Lower lobe of right lung (tissue), 2 donors: ENCODE measurements around the gene S1PR1. TPM values are rescaled to one million over a fixed set of nuclear protein-coding genes. Genes with fewer than 3 reads are reported as not detected.

Source experiments
- ATAC-seq, 2 donors: fragments of 200-7000 bp; cut with Tn5 transposase; one replicate each; pipeline ENCODE4 v1.9.1; 2020 to 2022; ENCODE audit warnings: mild to moderate bottlenecking in 2 of 2, moderate library complexity in 2 of 2
- DNase-seq: peaks from one replicate; pipeline ENCODE4 v3.0.0-alpha.2; 2020
- H3K27ac ChIP-seq: fragments of 200-600 bp; one replicate; pipeline ENCODE4 v1.8.0; 2022
- H3K27me3 ChIP-seq: fragments of 200-600 bp; one replicate; pipeline ENCODE4 v1.8.0; 2022; ENCODE audit warnings: low read depth
- H3K36me3 ChIP-seq: fragments of 200-600 bp; one replicate; pipeline ENCODE4 v1.8.0; 2022; ENCODE audit warnings: mild to moderate bottlenecking
- H3K4me1 ChIP-seq: fragments of 200-600 bp; one replicate; pipeline ENCODE4 v1.8.0; 2022
- H3K4me3 ChIP-seq: fragments of 200-600 bp; one replicate; pipeline ENCODE4 v1.8.0; 2022; ENCODE audit warnings: mild to moderate bottlenecking
- H3K9me3 ChIP-seq: fragments of 200-600 bp; one replicate; pipeline ENCODE4 v1.8.0; 2022
- CTCF ChIP-seq: fragments of 200-600 bp; IDR thresholded peaks from one replicate; pipeline ENCODE4 v1.8.0; 2022; ENCODE audit warnings: antibody characterized with exemption, mild to moderate bottlenecking
- intact Hi-C: fragments of 100-400 bp; cut with DNase I; formaldehyde crosslinking; loops from one replicate; pipeline ENCODE4 v1.11.0; 2022
- total RNA-seq: library from RNA; stranded (reverse); fragmentation: NEBNext Ultra II Directional; extraction: Animal tissue kit (Norgen Biotek cat#: 25700); gene quantifications from one replicate; pipeline ENCODE4 v1.2.1, GENCODE V29; 2021
- donor health status: DM: no; HTN: yes; CAD: no; lungs with severe emphysema.

Gene S1PR1
- total RNA-seq, 1 donor from 2014 or later = 107 TPM

- intact Hi-C loops = no loop called here
- H3K4me1 ChIP-seq = no peaks in the 10 kb centered on the region
- TF ChIP-seq CTCF = no peak
- DNase-seq (no peak), ATAC-seq (no peak)
- no peak overlapping the region for H3K4me3 ChIP-seq
- H3K27me3 ChIP-seq = no peaks in the 10 kb centered on the region
- no peaks in the 10 kb centered on the region for H3K9me3 ChIP-seq
- no peaks in the 10 kb centered on the region for H3K36me3 ChIP-seq
- H3K27ac ChIP-seq = no peak overlapping the region
These were observed 43.1 kb upstream of the S1PR1 start for GRCh38 chr1:101193733-101194169.

GRCh38 chr1:101194746-101195145 is 42.1 kb upstream of the S1PR1 start:
- no peak for TF ChIP-seq CTCF
- Histone ChIP-seq H3K36me3 (no peaks in the 10 kb centered on the region), H3K27ac (no peak overlapping the region), H3K27me3 (no peaks in the 10 kb centered on the region), H3K9me3 (no peaks in the 10 kb centered on the region), H3K4me3 (no peak overlapping the region), H3K4me1 (no peaks in the 10 kb centered on the region)
- intact Hi-C loops = no loop called here
- no peak for DNase-seq
- no peak for ATAC-seq

- Histone ChIP-seq H3K4me3 (no peak overlapping the region), H3K9me3 (no peaks in the 10 kb centered on the region), H3K27ac (no peak overlapping the region), H3K4me1 (no peaks in the 10 kb centered on the region), H3K36me3 (no peaks in the 10 kb centered on the region), H3K27me3 (no peaks in the 10 kb centered on the region)
- intact Hi-C loops = no loop called here
- no peak for ATAC-seq
- DNase-seq = no peak
- no peak for TF ChIP-seq CTCF
These were observed 40.2 kb upstream of the S1PR1 start for GRCh38 chr1:101196668-101197067.

- no peak for DNase-seq
- no peaks in the 10 kb centered on the region for H3K9me3 ChIP-seq
- H3K4me1 ChIP-seq = no peaks in the 10 kb centered on the region
- H3K27ac ChIP-seq = no peak overlapping the region
- H3K27me3 ChIP-seq = no peaks in the 10 kb centered on the region
- intact Hi-C loops = no loop called here
- no peaks in the 10 kb centered on the region for H3K36me3 ChIP-seq
- TF ChIP-seq CTCF = no peak
- no peak overlapping the region for H3K4me3 ChIP-seq
- ATAC-seq = no peak
These were observed 37.8 kb upstream of the S1PR1 start for GRCh38 chr1:101198842-101199636.

- Histone ChIP-seq H3K27ac (no peak overlapping the region), H3K4me3 (no peak overlapping the region), H3K36me3 (no peaks in the 10 kb centered on the region), H3K27me3 (no peaks in the 10 kb centered on the region), H3K9me3 (no peaks in the 10 kb centered on the region), H3K4me1 (no peaks in the 10 kb centered on the region)
- ATAC-seq (no peak), DNase-seq (no peak)
- intact Hi-C loops = no loop called here
- no peak for TF ChIP-seq CTCF
These were observed 37.2 kb upstream of the S1PR1 start for GRCh38 chr1:101199637-101199982.
